Measurements from ENCODE around the gene MX2. TPM values are rescaled to one million over a fixed set of nuclear protein-coding genes. Genes with fewer than 3 reads are reported as not detected.

The MX2 gene
- total RNA-seq, 2 donors from 2014 or later, result 1.6 to 11.4 TPM

DNA sequence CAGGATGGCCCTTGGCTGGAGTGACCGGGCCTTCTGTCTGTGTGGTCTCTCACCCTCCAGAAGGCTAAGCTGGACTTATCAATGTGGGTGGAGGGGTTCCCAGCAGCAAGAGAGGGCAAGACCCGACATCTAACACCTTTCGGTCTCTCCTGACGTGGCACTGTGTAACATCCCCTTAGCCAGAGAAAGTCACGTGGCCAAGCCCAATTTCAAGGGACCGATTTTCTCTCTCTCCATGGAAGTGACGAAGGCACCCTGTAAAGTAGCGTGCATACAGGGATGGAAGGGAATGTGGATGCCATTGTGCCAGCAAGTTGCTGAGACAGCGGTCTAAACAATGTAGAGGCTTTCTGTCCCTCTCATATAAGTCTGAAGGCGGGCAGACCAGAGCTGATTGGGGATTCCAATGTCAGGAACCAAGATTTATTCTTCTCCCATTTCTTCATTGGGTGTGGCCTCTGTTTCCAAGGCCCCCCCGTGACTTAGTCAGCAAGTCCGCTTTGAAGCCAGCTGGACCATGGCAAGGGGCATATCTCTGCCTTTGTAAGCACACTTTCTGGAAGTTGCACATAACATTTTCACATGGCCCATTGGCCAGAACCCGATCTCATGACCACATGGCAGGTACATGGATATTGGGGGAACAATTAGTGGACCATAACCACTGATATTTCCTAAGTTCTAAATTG, 76.7 kb downstream of the MX2 start:
- no peaks in the 10 kb centered on the region for H3K36me3 Mint-ChIP-seq (ENCODE audit: low read depth)
- DNase-seq, result no peak
- Histone ChIP-seq H3K9me3 (ENCODE audit: control insufficient read depth, low read length) (peaks cover 10% of the 10 kb centered on the region), H3K9ac (ENCODE audit: extremely low read depth, low read length, poor library complexity, severe bottlenecking) (no peak overlapping the region), H3K27ac (ENCODE audit: low read depth, low read length) (no peak overlapping the region), H3K4me3 (ENCODE audit: low read length) (no peak overlapping the region), H3K4me1 (ENCODE audit: control insufficient read depth, insufficient read depth, low read length) (no peaks in the 10 kb centered on the region), H3K27me3 (ENCODE audit: control insufficient read depth, insufficient read depth, low read length, poor library complexity, severe bottlenecking) (no peaks in the 10 kb centered on the region), H3K36me3 (ENCODE audit: control insufficient read depth, insufficient read depth, low read length) (no peaks in the 10 kb centered on the region)
- H3K27me3 Mint-ChIP-seq (ENCODE audit: insufficient read depth), result no peaks in the 10 kb centered on the region
- TF ChIP-seq, protein P1, sequence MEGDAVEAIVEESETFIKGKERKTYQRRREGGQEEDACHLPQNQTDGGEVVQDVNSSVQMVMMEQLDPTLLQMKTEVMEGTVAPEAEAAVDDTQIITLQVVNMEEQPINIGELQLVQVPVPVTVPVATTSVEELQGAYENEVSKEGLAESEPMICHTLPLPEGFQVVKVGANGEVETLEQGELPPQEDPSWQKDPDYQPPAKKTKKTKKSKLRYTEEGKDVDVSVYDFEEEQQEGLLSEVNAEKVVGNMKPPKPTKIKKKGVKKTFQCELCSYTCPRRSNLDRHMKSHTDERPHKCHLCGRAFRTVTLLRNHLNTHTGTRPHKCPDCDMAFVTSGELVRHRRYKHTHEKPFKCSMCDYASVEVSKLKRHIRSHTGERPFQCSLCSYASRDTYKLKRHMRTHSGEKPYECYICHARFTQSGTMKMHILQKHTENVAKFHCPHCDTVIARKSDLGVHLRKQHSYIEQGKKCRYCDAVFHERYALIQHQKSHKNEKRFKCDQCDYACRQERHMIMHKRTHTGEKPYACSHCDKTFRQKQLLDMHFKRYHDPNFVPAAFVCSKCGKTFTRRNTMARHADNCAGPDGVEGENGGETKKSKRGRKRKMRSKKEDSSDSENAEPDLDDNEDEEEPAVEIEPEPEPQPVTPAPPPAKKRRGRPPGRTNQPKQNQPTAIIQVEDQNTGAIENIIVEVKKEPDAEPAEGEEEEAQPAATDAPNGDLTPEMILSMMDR (conservative IDR thresholded peaks at IDR 0.05), result no peak
- H3K4me1 Mint-ChIP-seq, result peaks cover 4% of the 10 kb centered on the region
- H3K27ac Mint-ChIP-seq, result no peak overlapping the region
- WGBS, 2 experiments (ENCODE audit: insufficient coverage in 1 of 2, insufficient read length in 1 of 2), result 91 to 95% methylated on average over 10 to 13 of the region's 13 CpGs
- no peak overlapping the region for H3K4me3 Mint-ChIP-seq
- H3K9me3 Mint-ChIP-seq, result peaks cover 17% of the 10 kb centered on the region

DNA sequence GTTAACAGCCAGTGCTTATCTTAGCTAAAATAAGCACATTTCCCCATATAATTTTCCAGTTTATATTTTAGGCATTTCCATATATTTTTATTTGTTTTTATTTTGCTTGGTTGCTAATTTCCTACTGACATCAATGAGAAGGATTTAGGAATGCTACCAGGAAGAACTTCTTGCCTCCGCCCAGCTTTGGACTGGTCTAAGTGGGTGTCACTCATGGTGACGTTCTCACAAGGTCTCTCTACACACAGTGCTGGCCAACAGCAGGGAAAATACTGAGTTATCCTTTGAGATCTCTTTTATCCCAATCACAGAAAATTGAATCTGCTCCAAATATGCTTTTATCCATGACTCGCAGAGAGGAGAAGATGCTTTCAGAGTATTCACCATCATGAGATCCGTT, 77.4 kb downstream of the MX2 start:
- no peaks in the 10 kb centered on the region for H3K4me1 ChIP-seq (ENCODE audit: control insufficient read depth, insufficient read depth, low read length)
- no peak overlapping the region for H3K9ac ChIP-seq (ENCODE audit: extremely low read depth, low read length, poor library complexity, severe bottlenecking)
- H3K27me3 ChIP-seq (ENCODE audit: control insufficient read depth, insufficient read depth, low read length, poor library complexity, severe bottlenecking), result no peaks in the 10 kb centered on the region
- Mint-ChIP-seq H3K9me3 (peaks cover 17% of the 10 kb centered on the region), H3K27me3 (ENCODE audit: insufficient read depth) (no peaks in the 10 kb centered on the region), H3K27ac (no peak overlapping the region), H3K4me3 (no peak overlapping the region), H3K36me3 (ENCODE audit: low read depth) (no peaks in the 10 kb centered on the region), H3K4me1 (peaks cover 4% of the 10 kb centered on the region)
- DNase-seq, result no peak
- TF ChIP-seq, protein P1 (conservative IDR thresholded peaks at IDR 0.05), result no peak
- no peak overlapping the region for H3K27ac ChIP-seq (ENCODE audit: low read depth, low read length)
- H3K9me3 ChIP-seq (ENCODE audit: control insufficient read depth, low read length), result peaks cover 10% of the 10 kb centered on the region
- 78 to 80% methylated on average over 4 of the region's 4 CpGs for WGBS, 2 experiments (ENCODE audit: insufficient coverage in 1 of 2, insufficient read length in 1 of 2)
- H3K36me3 ChIP-seq (ENCODE audit: control insufficient read depth, insufficient read depth, low read length), result no peaks in the 10 kb centered on the region
- no peak overlapping the region for H3K4me3 ChIP-seq (ENCODE audit: low read length)

DNA sequence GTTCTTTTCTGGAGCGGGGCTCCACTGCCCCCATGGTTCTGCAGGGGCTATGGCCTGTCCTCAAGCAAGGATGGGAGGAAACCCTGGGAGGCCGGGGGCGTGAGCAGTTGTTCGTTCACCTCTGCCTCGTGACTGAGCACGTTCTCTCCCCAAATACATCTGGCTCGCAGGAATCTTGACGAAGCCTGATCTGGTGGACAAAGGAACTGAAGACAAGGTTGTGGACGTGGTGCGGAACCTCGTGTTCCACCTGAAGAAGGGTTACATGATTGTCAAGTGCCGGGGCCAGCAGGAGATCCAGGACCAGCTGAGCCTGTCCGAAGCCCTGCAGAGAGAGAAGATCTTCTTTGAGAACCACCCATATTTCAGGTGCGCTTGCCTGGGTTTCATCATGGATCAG, 79.7 kb downstream of the MX2 start:
- Mint-ChIP-seq H3K27me3 (ENCODE audit: insufficient read depth) (no peaks in the 10 kb centered on the region), H3K36me3 (ENCODE audit: low read depth) (no peaks in the 10 kb centered on the region), H3K4me3 (no peak overlapping the region), H3K4me1 (peaks cover 4% of the 10 kb centered on the region), H3K27ac (no peak overlapping the region), H3K9me3 (no peaks in the 10 kb centered on the region)
- Histone ChIP-seq H3K36me3 (ENCODE audit: control insufficient read depth, insufficient read depth, low read length) (no peaks in the 10 kb centered on the region), H3K27ac (ENCODE audit: low read depth, low read length) (no peak overlapping the region), H3K9me3 (ENCODE audit: control insufficient read depth, low read length) (no peaks in the 10 kb centered on the region), H3K27me3 (ENCODE audit: control insufficient read depth, insufficient read depth, low read length, poor library complexity, severe bottlenecking) (no peaks in the 10 kb centered on the region), H3K9ac (ENCODE audit: extremely low read depth, low read length, poor library complexity, severe bottlenecking) (no peak overlapping the region), H3K4me3 (ENCODE audit: low read length) (no peak overlapping the region), H3K4me1 (ENCODE audit: control insufficient read depth, insufficient read depth, low read length) (no peaks in the 10 kb centered on the region)
- TF ChIP-seq, protein P1 (conservative IDR thresholded peaks at IDR 0.05), result no peak
- 93 to 95% methylated on average over 14 of the region's 14 CpGs for WGBS, 2 experiments (ENCODE audit: insufficient coverage in 1 of 2, insufficient read length in 1 of 2)
- DNase-seq, result no peak
